Esophagus squamous epithelium (tissue), 4 donors: ENCODE results near the gene ANKRD13B.

Source experiments
- CTCF ChIP-seq, 6 experiments: fragments of 450-650 bp in 4 of 6; fragments of 200-600 bp in 2 of 6; sonication (generic) in 2 of 6; IDR thresholded peaks; one replicate each; pipeline ENCODE4 v1.5.1; 2016 to 2019; ENCODE audit warnings: antibody characterized with exemption in 6 of 6, mild to moderate bottlenecking in 4 of 6, moderate library complexity in 4 of 6
- POLR2A ChIP-seq, 4 donors: fragments of 450-650 bp; IDR thresholded peaks; one replicate each; pipeline ENCODE4 v1.6.1; 2017; ENCODE audit warnings: antibody characterized with exemption in 4 of 4, mild to moderate bottlenecking in 4 of 4, moderate library complexity in 3 of 4

DNA sequence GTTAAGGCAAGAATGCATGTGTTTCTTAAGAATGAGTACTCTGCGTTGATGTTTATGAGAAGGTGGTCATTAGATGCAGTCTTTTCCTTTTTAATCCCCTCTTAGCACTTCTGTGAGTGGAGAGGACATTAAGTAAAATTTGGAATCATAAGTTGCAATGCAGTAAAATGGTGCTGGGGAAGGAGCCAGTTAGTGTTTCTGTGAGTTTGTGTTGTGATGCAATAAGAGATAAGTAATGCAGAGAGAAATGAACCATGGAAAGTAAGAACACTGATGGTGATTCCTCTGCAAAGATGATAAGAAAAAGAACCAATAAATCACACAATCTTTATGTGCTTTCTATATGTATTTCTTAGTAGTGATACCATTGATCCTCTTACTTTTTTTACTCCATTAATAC lies 46.1 kb upstream of the ANKRD13B start:
- TF ChIP-seq CTCF (IDR thresholded peaks at IDR 0.05) = no peak
- no peak for TF ChIP-seq POLR2A (IDR thresholded peaks at IDR 0.05)
